ENCODE measurements around the gene IL1RL2.

The IL1RL2 gene

DNA sequence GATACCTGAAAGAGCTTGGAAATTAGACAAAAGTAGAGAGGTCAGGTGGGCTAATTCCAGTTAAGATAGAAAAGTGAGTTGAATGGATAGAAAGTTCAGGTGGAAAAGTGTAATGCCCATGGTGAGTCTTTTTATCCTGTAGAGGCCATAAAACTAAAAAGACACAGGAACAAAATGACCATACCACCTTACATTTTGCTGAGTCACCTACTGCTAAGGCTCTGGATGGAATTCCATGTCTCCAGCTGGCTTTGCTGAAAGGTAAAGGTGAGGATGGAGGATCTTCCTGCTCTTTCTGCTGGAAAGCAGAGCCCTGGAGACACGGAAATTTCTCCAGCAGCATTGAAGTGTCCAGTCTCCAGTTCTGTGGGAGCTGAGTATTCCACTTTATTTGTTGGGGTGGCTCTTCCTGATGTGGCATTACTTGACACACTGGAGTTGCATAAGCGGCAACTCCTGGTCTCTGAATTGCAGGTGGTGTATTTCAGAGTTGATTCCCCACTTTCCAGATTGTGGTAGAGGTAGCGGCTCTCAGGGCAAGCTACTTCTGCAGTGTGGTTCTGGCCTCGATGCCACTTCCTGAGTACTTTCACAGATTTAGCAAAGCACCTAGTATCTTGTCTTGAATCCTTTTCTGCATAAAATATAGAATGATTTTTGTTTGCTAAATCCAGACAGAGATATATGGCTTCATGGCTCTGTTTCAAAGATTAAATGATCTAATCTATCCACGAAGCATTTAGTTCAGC is 10.7 kb downstream of the IL1RL2 start:
- no peak for DNase-seq

DNA sequence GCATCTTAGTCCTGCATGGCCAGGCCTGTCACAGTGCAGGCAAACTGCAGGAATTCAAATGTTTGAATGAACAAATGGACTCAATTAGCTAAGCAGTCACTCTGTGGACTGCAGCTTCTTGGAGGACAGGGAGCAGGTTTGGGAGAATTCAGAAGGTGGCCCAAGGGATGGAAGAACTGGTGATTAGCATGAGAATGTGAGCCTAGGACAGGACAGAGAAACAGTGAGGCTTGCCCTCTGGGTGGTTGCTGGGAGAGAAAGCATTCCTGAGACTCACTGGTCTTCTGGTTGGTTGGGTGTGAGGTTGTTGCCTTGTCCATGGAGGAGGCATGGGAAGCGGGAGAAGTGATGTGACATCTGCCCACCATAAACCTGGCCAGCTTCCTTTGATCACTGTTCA is 13.7 kb downstream of the IL1RL2 start:
- no peak for DNase-seq

DNA sequence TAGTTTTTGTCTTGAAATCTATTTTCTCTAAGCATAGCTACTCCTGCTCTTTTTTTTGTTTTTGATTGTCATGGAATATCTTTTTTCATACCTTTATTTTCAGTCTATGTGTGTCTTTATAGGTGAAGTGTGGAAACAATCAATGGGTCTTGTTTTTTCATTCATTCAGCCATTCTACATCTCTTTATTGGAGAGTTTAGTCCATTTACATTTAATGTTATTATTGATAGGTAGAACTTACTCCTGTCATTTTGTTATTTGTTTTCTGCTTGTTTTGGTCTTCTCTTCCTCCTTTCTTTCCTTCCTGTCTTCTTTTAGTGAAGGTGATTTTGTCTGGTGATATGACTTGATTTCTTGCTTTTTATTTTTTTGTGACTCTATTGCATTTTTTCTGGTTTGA is 17.8 kb downstream of the IL1RL2 start:
- DNase-seq: no peak

DNA sequence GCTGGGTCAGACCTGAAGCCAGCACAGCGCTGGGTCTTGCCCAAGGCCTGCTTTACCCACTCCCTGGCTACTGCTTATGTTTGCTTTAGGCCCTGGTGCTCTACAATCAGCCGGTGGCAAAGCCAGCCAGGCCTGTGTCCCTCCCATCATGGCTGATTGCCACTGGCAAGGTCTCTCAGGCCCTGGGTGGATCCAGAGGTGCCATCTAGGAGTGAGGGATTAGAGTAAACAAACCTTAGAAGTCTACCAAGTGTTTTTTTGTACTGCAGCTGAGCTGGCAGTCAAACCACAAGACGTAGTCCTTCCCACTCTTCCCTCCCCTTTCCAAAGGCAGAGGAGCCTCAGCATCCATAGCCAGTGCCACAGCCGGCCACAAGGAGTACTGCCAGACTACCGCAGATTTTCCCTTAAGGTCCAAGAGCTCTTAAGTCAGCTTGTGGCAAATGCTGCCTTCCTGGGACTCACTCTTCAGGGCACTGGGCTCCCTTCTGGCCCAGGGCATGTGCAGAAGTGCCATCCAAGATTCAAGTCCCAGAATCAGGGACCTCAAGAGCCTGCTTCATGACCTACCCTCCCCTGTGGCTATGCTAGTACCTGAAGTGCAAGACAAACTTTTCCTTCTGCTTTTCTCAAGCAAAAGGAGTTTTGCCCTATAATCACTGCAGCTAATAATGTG is 20.0 kb downstream of the IL1RL2 start:
- DNase-seq: no peak

DNA sequence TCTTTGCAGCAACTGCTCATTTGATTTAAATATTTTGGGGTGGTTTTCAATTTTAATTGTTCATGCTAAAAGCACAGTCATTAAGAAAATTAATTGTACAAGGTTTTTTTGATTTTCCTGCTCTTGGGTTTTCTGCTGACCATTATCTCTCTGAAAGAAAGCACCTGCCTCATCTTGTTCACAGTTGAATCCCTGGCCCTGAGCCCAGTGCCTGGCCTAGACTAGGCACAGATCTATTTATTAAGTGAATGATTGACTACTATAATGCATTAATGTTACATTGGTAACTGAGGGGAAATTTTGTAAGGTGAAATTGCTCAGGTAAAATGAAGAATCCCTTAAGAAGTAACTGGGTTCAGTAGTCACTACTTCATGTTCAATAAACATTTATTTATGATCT is 22.0 kb downstream of the IL1RL2 start:
- no peak for DNase-seq

DNA sequence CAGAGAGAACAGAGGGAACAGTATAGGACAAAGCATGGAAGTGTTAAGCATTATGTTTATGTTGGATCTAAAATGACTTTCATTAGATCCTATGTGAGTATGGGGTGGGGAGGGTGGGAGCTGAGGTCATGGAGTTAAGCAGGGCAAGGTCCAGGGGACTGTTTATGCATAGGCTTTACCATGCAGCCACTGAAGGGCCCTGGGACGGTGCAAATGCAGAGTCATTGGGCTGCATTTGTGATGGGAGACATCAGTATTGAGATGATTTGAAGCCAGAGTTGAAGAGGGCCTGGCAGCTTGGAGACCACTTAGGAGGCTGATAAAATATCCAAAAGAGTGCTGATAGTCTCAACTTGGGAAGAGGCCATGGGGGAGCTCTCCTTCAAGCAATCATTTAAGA is 22.7 kb downstream of the IL1RL2 start:
- DNase-seq: no peak

DNA sequence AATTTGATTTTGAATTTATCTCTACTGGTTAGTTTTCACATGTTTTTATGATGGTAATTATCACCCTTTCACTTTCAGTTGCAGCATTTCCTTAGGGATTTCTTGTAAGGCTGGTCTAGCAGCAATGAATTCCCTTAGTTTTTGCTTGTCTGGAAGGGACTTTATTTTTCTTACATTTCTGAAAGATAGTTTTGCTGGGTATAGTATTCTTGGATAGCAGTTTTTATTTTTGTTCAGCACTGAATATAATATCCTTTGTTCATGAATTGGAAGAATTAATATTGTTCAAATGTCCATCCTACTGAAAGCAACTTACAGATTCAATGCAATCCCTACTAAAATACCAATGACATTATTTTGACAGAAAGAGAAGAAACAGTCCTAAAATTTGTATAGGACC is 30.2 kb downstream of the IL1RL2 start:
- no peak for DNase-seq

DNA sequence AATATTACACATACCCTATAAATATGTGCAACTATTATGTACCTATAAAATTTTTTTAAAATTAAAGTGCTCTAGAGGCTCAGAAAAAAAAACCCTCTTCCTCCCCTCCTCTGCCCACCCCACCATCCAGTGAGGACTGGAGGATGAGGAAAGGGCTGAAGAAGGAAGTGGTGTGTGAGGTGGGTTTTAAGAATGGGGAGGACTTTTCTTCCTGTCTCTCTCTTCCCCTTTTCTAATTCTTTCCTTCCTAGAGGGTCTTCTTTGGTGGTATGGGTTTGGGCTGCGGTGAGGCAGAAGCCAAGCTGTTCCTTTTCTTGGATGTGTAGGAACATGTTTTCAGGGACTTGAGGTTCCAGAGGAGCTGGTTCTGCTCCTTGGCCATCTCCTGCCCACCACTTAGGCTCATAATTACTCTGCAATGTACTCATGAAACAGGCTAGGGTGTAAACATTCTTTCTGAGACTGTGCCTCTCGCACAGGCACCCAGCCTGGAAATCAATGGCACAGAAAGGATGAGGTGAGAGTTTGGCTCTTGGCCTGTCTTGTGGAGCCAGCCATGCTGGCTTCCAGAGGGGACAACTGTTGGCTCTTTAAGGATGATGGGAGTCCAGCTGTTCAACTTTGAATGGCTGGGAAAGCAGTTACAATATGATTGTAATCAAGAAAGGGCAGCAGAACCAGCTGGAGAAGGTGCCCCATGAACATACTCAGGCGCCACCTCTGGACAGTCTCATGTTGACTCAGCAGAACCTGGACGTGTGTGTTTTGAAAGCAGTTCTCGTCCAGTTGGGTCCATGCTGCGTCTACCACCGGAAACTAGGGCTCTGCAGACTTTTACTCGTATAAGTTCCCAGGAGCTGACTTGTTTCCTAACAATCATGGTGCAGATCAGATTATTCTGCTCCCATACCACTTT is 38.3 kb downstream of the IL1RL2 start:
- DNase-seq: no peak

DNA sequence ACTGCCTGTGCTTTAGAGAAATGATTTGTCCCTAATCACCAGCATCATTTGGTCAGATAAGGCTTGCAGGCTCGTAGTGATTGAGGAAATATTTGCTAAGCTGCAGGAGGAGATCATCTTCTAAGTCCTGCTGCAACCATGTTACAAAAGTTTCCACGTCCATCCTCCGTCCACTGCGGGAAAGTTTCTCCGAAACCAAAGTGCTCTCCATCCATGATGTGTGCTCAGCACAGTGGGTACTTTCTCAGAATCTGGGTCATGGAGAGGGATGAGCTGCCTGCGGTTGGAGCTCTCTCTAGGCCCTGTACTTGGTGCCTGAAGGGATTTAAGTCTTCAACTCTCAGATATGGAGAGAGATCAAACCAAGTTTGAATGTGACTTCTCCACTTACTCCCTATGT is 39.3 kb downstream of the IL1RL2 start:
- no peak for DNase-seq

DNA sequence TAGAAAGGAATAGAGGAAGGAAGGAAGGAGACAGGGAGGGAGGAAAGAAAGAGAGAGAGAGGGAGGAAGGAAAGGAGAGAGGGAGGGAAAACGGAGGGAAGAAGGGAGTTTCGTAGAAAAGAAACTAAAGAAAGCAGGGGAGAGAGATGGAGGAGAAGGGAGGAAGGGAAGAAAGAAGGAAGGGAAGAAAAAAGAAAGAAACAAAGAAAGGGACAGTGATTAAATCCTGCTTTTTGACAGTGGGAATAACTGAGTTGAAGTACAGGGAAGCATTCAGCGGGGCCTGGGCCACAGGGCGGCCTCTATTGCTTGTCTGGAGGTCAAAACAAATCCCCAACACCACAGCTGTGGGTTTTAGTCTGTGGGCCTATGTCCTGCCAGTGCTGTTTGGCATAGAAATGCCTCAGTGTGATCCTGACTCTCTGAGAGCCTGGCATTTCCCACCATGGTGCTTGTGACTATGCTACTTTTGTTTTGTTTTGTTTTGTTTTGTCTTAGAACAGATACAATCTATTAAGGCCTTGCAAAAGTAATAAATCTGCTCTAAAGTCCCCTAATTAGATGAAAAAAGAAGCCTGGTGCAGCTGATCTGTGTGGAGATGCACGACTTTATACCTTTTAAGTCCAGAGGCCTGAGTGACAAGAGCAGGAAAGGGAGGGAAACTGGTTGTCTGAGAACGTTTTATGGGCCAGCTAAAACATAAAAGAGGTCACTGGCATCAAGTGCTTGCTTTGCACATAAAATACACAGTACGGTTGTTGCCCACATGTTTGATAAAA is 40.0 kb downstream of the IL1RL2 start:
- no peak for DNase-seq

DNA sequence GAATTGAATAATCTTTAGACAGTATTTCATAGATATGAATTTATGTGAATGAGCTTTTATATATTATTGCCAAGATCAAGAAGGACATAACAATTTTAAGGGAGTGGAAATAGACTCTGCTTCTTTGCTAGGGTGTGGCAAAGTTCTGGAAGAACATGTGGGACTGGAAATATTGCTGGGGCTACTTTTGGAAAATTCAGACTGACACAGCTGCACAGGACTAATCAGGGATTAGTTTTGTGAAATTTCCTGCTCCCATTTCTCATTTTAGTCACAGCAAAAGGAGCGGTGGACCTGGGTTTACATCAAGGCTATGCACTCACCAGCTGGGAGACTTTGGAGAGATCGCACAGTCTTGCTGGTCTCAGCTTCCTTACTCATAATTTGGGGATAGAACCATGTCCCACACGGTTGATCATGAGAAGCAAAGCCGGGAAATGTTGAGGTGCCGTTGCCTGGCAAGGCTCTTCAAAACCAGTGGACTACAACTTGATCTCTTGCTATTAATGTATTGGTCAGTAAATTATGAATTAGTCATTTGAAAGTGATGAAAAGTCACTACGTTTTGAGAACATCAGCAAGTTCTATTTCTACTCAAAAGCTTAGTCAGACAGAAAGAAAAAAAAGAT is 42.4 kb downstream of the IL1RL2 start:
- DNase-seq: no peak

DNA sequence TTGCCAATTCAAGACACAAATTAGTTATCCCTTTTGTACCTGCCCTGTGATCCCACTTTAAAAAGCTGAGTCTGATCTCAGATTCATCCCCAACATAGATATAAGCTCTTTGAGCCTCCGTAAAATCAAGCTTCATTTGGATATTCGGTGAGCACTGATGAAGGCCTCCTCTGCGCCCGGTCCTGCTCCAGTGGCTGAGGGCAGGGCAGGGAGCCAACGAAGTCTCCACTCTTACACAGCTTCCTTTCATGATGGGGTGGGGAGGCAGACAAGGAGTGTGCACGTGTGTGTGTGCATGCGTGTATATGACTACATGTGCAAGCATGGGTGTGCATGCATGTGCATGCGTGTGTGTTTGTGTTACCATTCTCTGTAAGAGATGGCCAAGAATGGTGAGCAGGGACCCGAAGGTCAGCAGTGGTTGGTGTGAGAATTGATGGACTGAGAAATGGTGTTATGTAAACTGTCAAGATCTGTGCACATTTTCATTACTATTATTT is 43.6 kb downstream of the IL1RL2 start:
- DNase-seq: no peak

DNA sequence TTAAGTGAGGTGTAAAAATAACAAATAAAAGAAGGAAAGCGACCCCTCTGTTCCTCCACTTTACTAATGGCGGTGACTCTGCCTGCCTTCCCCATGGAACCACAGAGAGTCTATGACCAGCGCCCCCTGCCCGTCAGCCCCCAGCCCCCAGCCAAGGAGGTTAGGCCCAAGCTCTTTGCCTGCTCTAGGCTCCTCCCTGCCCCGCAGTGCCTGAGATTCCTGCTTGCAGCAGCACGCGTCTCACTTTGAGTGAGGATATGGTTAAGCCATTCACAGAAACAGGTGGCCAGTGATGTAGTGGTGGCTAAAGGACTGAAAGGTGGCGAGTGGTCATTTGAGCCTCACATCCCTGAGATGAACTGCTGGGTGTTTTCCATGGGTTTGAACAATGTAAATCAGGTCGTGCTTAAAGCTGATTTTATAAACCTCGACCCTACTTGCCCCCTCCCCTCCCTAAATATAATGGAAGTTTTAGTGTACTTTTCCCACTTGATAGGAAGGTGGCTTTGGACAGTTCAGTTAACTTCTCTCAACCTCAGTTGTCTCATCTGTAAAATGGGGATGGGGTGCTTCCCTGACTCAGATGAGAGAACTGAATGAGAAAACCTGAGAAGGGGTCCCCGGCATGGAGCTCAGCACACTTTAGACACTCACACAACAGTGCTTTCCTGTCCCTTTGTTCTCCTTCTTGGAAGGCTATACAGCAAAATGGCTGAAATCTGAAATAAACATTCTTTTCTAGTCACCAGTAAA is 46.5 kb downstream of the IL1RL2 start:
- DNase-seq: no peak

DNA sequence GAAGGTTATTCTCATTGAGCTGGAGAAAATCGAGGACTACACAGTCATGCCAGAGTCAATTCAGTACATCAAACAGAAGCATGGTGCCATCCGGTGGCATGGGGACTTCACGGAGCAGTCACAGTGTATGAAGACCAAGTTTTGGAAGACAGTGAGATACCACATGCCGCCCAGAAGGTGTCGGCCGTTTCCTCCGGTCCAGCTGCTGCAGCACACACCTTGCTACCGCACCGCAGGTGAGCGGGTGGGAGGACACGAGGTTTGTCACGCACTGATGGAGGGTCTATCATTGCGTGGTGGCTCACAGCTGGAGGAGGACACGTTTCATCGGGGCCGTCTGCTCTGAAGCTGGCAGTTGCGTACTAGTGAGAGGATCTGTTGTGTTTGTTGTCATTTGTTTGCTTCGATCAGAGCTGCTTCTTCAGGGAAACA is 48.2 kb downstream of the IL1RL2 start:
- DNase-seq: no peak

DNA sequence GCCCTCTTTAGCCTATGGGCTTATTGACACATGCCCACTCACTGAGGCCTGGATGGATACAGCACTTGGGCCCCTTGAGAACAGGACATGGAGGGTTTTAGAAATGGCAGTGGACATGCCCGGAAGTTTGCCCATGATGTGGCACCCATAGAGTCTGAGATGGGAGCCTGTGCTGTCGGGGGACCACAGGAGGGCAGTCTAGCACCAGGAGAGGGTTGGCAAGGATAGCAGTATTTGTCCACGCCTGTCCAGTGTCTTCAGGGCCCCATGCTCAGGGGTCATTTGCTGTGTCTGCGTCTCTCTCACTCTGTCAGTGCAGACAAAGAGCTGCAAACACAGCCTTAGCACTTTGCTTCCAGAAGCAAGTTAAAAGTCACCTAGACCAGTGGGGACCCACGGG is 48.7 kb downstream of the IL1RL2 start:
- no peak for DNase-seq

DNA sequence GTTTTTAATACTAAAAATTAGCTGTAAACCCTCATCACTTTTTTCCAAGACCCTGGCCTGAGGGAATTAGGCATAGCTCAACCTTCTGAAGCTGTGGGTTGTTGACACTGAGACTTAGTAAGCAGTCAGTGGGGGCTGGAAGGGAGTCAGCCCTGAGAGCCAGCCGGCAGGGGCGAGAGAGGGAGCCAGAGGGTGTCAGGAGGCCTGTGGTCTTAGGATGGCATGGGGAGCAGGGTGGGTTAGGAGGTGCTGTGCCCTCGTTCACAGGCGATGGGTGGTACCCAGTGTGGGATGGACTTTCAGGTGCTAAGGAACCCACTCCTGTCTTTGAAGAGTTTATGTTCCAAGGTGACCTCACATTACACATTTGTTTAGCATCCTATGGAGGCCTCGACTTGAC is 49.3 kb downstream of the IL1RL2 start:
- DNase-seq: no peak

DNA sequence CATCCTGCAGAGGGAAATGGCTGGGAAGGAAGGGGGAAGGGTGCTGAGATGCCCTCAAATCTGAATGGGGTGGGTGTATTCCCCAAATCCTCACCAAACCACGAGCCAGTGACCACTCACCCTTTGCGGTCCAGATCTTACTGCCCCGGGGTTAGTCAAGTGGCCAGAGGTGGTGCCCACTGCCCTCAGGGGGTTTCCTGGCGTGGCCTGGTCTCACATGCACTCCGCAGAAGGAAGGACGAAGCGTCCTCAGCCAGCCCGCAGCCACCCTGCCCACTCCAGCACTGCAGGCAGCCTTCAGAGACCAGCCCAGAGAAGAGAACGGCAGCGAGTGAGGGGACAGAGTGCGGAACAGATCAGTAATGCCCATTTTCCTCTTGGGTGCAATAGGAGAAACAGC is 50.4 kb downstream of the IL1RL2 start:
- no peak for DNase-seq

DNA sequence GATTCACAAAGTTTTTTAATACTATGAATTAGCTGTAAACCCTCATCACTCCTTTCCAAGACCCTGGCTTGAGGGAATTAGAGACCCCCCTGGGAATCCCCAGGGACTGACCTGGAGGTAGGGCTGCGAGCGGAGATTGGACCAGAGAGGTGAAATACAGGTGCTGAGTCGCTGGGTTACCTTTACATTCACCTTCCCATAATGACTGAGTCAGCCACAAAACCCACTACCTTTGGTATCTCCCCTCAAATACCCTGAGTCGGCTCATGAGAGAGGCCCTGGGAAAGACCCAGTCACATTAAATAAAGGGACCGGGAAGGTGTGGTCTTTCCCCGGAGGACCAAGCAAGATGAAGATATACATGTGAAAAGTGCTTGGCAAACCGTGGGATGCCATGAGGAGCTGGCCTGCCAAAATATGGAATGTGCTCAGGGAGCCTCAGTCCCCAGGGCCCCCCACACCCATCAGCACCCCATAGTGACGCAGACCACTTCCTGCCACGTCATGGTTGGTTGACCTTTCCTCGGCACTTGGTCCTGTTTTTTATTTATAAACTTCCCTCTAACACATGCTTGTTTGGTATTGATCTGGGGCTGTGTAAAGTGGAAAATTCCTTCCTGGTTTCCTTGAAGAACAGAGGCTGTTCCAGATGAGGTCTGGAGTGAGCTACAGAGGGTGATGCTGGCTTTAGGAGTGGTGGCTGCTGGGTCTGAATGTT is 51.4 kb downstream of the IL1RL2 start:
- no peak for DNase-seq

DNA sequence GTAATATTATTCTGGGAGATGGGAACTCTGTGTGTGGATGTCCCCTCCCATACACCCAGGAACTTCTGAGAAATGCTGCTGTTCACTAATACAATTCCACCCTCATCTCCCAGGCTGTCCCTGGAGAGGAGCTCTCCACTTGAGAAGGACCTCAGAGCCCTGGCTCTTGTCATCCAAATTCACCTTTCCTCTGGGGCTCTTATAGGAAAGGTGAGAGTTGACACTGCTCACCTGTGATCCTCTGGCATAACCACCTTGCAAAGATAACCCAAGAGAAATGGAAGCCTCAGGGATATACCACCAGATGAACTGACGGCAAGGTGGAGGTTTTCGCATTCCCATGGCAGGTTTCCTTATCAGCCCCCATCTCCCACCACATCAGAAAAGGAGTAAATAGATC is 52.0 kb downstream of the IL1RL2 start:
- no peak for DNase-seq

DNA sequence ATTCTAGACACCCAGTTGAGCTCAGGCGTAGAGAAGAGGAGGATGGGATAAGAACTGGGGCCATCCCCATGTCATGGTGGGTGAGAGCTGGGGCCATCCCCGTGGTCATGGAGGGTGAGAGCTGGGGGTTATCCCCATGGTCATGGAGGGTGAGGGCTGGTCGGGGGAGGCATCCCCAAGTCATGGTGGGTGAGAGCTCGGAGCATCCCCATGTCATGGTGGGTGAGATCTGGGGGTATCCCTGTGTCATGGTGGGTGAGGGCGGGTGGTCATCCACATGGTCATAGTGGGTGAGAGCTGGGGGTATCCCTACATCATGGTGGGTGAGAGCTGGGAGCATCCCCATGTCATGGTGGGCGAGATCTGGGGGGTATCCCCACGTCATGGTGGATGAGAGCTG is 52.5 kb downstream of the IL1RL2 start:
- DNase-seq: no peak

All from GOT3 (cell line).